Transverse colon (tissue), 4 donors: ENCODE measurements around the gene CCDC43. TPM values are rescaled to one million over a fixed set of nuclear protein-coding genes. Genes with fewer than 3 reads are reported as not detected.
"Not testable (repeated sequence)": the region's sequence is repeated elsewhere in the genome, so short reads cannot be mapped to it uniquely, and the experiment has no call there.

Source experiments
- DNase-seq: peaks from one replicate; pipeline ENCODE4 v3.0.0-alpha.2; 2019
- H3K27ac ChIP-seq, 4 donors: fragments of 200-600 bp; sonication (generic); 2 replicates each; pipeline ENCODE4 v1.5.1; 2016 to 2018; ENCODE audit warnings: inconsistent platforms in 4 of 4
- H3K27me3 ChIP-seq: fragments of 200-600 bp; sonication (generic); 2 replicates; pipeline ENCODE4 v1.5.1; 2017; ENCODE audit warnings: inconsistent platforms
- H3K36me3 ChIP-seq, 4 donors: fragments of 200-600 bp; sonication (generic); 2 replicates each; pipeline ENCODE4 v1.5.1; 2017 to 2019; ENCODE audit warnings: inconsistent platforms in 4 of 4
- H3K4me1 ChIP-seq, 4 donors: fragments of 200-600 bp; sonication (generic); 2 replicates each; pipeline ENCODE4 v1.5.1; 2017 to 2020; ENCODE audit warnings: inconsistent platforms in 4 of 4
- H3K4me3 ChIP-seq, 4 donors: fragments of 200-600 bp; sonication (generic); 1 replicate in 1 of 4; 2 replicates in 3 of 4; pipeline versions ENCODE4 v1.5.1 to v1.6.1; 2017 to 2019; ENCODE audit warnings: inconsistent platforms in 4 of 4
- H3K9me3 ChIP-seq, 2 donors: fragments of 200-600 bp; sonication (generic); 2 replicates each; pipeline ENCODE4 v1.5.1; 2017 to 2019; ENCODE audit warnings: inconsistent platforms in 2 of 2
- EP300 ChIP-seq: sonication (generic); formaldehyde crosslinking; IDR thresholded peaks from one replicate; pipeline ENCODE4 v1.6.1; 2017; ENCODE audit warnings: antibody characterized with exemption, low read depth
- POLR2A ChIP-seq: fragments of 450-650 bp; IDR thresholded peaks from one replicate; pipeline ENCODE4 v1.6.1; 2016; ENCODE audit warnings: antibody characterized with exemption, mild to moderate bottlenecking, moderate library complexity
- POLR2AphosphoS5 ChIP-seq, 3 donors: sonication (generic); formaldehyde crosslinking; IDR thresholded peaks; one replicate each; pipeline ENCODE4 v1.6.1; 2016; ENCODE audit warnings: antibody characterized with exemption in 3 of 3
- WGBS, 2 donors: methylation state at CpG; one replicate each; pipeline ENCODE4 v1.1.5; 2018; ENCODE audit warnings: low coverage in 1 of 2; 5-methylcytosine and 5-hydroxymethylcytosine counted together
- in situ Hi-C, 4 donors: fragments of 200-750 bp; cut with MboI; loops; one replicate each; pipeline versions ENCODE4 v1.15.0 to v1.15.1; 2017; ENCODE audit warnings: low sequenced_read_pairs in 3 of 4, low pct_ligation_motif_present in 1 of 4, low pct_unique_long_range_greater_than_20kb in 1 of 4
- intact Hi-C: fragments of 100-400 bp; cut with DNase I; formaldehyde crosslinking; loops from one replicate; pipeline ENCODE4 v1.15.1; 2023; ENCODE audit warnings: low total_unique reads
- total RNA-seq, 4 donors: library from RNA; depleted of rRNA; stranded (reverse); fragments of >200 nt; gene quantifications; one replicate each; pipeline ENCODE4 v1.1.0, GENCODE V29; 2016
- TF ChIP-seq, protein P1 (sequence below), 5 experiments: fragments of 200-600 bp in 3 of 5; fragments of 450-650 bp in 2 of 5; sonication (generic) in 3 of 5; IDR thresholded peaks; 1 replicate in 2 of 5; 2 replicates in 3 of 5; pipeline ENCODE4 v1.5.1; 2016 to 2017; ENCODE audit warnings: antibody characterized with exemption in 5 of 5, inconsistent platforms in 3 of 5, mild to moderate bottlenecking in 2 of 5, moderate library complexity in 1 of 5

Gene CCDC43
- total RNA-seq, 4 donors from 2014 or later, result 2.0 to 16.1 (median 13.8) TPM

DNA sequence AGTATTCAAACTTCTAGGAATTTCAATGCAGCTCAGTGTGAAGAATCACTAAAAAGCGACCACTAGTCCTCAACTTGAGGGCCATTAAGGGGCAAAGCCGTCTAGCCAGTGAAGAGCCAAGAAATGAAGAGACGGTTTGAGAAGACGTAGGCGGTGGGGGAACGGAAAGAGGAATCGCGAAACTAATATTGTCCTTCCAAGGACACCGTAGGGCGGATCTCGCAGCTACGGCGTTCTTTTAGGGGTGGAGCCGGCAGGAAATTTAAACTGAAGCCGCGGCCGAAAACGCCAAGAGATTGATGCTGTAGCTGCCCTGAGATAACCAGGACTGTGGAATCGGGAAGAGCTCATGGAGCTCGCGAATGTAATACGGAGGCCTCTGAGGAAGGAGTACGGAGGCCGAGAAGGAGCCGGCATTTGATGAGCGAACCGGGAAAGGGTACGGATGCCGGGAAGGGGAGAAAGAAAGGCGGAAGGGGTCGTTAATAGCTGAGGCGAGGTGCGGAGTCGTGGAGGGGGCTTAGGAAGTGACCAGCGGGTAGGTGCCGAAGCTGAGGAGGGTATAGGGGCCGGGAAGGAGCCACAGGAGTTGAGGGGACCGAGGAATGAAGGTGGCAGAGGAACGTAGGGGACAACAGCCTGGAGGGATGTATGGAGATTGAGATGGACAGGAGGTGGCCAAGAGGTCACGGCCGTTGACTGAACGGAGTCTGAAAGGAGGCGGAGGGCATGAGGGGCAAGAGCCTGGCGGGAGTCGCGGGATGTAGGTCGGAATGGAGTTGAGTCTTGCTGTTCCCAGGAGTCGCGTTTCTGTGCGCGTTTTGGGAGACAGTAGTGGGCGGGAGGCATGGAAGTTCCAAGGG is 19.1 kb upstream of the CCDC43 start, which contains the start of gene DBF4B:
Gene DBF4B, plus strand, starts transcription at position 265 of the 863 bp plus-strand sequence. Its CDS starts 156 bp downstream, at position 421.
- peak within 1 kb of the TSS; percentile 68 to 85 (median 76) for H3K27ac ChIP-seq
- WGBS, 2 donors, result 0 to 1% methylated on average over 9 to 52 of the region's 52 CpGs

DNA sequence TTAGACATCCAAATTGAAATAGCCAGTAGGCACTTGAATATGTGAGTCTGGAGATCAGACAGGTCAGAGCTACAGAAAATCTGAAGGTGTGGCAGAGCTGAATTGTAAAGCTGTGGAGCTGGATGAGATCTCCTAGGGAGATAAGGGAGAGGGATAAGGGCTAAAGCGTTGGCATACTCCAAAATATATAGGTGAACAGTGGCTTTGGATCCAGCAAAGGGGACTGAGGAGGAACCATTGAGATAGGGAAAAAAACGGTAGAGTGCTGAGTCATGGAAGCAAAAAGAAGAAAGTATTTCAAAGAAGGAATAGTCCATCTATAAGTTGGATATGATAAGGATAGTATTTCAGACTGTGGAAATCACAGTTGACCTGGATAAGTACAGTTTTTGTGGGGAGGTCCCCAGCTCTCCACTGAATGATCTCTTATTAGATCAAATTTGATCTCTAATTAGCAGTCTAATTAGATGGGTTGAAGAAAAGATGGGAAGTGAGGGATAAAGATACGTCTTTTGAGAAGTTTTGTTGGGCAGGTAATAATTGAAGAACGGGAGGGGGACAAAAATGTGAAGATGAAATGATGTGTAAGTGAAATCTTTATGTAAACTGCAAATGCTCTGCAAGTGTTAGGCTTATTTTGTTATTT is 18.3 kb upstream of the CCDC43 start:
- WGBS, 2 donors, result 16 to 29% methylated on average over 4 of the region's 4 CpGs
- Histone ChIP-seq H3K4me1 (peaks cover 5 to 16% (median 7%) of the 10 kb centered on the region in 4 donors), H3K27ac (peak overlapping the region; percentile 68 to 85 (median 76)), H3K36me3 (no peaks in the 10 kb centered on the region), H3K27me3 (peaks cover 20% of the 10 kb centered on the region), H3K4me3 (peak overlapping the region in 3 of 4 donors; percentile 65 to 100 (median 71)), H3K9me3 (no peaks in the 10 kb centered on the region)
- in situ Hi-C loops, result no loop called here
- no peak for DNase-seq
- intact Hi-C loops, result no loop called here
- TF ChIP-seq POLR2AphosphoS5 (IDR thresholded peaks at IDR 0.05) (no peak), POLR2A (no peak), EP300 (no peak)
- TF ChIP-seq, protein P1, sequence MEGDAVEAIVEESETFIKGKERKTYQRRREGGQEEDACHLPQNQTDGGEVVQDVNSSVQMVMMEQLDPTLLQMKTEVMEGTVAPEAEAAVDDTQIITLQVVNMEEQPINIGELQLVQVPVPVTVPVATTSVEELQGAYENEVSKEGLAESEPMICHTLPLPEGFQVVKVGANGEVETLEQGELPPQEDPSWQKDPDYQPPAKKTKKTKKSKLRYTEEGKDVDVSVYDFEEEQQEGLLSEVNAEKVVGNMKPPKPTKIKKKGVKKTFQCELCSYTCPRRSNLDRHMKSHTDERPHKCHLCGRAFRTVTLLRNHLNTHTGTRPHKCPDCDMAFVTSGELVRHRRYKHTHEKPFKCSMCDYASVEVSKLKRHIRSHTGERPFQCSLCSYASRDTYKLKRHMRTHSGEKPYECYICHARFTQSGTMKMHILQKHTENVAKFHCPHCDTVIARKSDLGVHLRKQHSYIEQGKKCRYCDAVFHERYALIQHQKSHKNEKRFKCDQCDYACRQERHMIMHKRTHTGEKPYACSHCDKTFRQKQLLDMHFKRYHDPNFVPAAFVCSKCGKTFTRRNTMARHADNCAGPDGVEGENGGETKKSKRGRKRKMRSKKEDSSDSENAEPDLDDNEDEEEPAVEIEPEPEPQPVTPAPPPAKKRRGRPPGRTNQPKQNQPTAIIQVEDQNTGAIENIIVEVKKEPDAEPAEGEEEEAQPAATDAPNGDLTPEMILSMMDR (IDR thresholded peaks at IDR 0.05), result no peak

More for the DNA sequence above, 19.1 kb upstream of the CCDC43 start, which contains the start of gene DBF4B:
- Histone ChIP-seq H3K4me1 (peaks cover 5 to 16% (median 7%) of the 10 kb centered on the region in 4 donors), H3K4me3 (peak within 1 kb of the TSS; percentile 50 to 100 (median 68)), H3K36me3 (peaks cover 0 to 2% (median 0%) of the 10 kb centered on the region in 4 donors), H3K9me3 (no peaks in the 10 kb centered on the region), H3K27me3 (peaks cover 20% of the 10 kb centered on the region)
- DNase-seq, result peak; percentile 88
- TF ChIP-seq POLR2AphosphoS5 (IDR thresholded peaks at IDR 0.05) (peak; percentile 25 to 73 (median 64)), EP300 (no peak), POLR2A (no peak)
- TF ChIP-seq, protein P1 (IDR thresholded peaks at IDR 0.05), result no peak
- intact Hi-C loops, result no loop called here
- in situ Hi-C loops, result no loop called here

DNA sequence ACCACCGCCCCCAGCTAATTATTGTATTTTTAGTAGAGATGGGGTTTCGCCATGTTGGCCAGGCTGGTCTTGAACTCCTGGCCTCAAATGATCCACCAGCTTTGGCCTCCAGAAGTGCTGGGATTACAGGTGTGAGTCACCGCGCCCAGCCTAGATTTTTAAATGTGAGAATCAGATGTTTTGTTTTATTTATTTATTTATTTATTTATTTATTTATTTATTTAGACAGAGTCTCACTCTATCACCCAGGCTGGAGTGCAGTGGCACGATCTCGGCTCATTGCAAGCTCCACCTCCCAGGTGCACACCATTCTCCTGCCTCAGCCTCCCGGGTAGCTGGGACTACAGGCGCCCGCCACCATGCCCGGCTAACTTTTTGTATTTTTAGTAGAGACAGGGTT is 10.7 kb upstream of the CCDC43 start:
- DNase-seq, in situ Hi-C loops, H3K36me3 ChIP-seq, H3K9me3 ChIP-seq, H3K4me1 ChIP-seq, H3K27me3 ChIP-seq, H3K27ac ChIP-seq, intact Hi-C loops, H3K4me3 ChIP-seq: not testable (repeated sequence)
- WGBS, 2 donors, result 85 to 90% methylated on average over 3 to 10 of the region's 10 CpGs

- Histone ChIP-seq H3K9me3 (no peaks in the 10 kb centered on the region), H3K27ac (no peak overlapping the region), H3K4me3 (no peak overlapping the region), H3K4me1 (peaks cover 0 to 14% (median 11%) of the 10 kb centered on the region in 4 donors), H3K36me3 (no peaks in the 10 kb centered on the region), H3K27me3 (no peaks in the 10 kb centered on the region)
- in situ Hi-C loops (no loop called here), intact Hi-C loops (no loop called here)
- TF ChIP-seq EP300 (no peak), POLR2A (no peak), POLR2AphosphoS5 (IDR thresholded peaks at IDR 0.05) (no peak)
- TF ChIP-seq, protein P1 (IDR thresholded peaks at IDR 0.05), result no peak
- WGBS, 2 donors, result 38 to 66% methylated on average over 7 to 11 of the region's 11 CpGs
- no peak for DNase-seq
Measured at GRCh38 chr17:44693609-44694008, 4.0 kb upstream of the CCDC43 start.

DNA sequence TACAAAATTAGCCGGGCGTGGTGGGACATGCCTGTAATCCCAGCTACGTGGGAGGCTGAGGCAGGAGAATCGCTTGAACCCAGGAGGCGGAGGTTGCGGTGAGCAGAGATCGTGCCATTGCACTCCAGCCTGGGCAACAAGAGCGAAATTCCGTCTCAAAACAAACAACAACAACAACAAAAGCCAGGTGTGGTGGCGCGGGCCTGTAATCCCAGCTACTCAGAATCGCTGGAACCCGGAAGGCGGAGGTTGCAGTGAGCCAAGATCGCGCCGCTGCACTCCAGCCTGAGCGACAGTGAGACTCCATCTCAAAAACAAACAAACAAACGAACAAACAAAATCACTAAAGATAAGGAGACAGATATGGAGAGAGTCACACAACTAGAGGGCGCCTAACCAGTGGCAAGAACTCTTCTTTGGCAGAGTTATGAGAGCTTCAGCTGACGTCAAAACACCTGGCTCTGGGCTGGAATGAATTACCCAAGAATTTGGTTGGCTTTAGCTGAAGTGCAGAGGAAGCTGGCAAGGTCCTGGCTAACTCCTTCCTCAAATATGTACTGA is 1.2 kb upstream of the CCDC43 start:
- 38 to 84% methylated on average over 2 to 21 of the region's 21 CpGs for WGBS, 2 donors
- Histone ChIP-seq H3K4me1 (peaks cover 0 to 18% (median 14%) of the 10 kb centered on the region in 4 donors), H3K4me3 (peak overlapping the region in 1 of 4 donors; percentile 73), H3K27ac (peak overlapping the region in 3 of 4 donors; percentile 78 to 88 (median 88))
- DNase-seq, intact Hi-C loops, H3K27me3 ChIP-seq, H3K9me3 ChIP-seq, H3K36me3 ChIP-seq, in situ Hi-C loops: not testable (repeated sequence)
